ENCODE results near the gene CCNY.
"Not testable (repeated sequence)": the region's sequence is repeated elsewhere in the genome, so short reads cannot be mapped to it uniquely, and the experiment has no call there.

CCNY gene

DNA sequence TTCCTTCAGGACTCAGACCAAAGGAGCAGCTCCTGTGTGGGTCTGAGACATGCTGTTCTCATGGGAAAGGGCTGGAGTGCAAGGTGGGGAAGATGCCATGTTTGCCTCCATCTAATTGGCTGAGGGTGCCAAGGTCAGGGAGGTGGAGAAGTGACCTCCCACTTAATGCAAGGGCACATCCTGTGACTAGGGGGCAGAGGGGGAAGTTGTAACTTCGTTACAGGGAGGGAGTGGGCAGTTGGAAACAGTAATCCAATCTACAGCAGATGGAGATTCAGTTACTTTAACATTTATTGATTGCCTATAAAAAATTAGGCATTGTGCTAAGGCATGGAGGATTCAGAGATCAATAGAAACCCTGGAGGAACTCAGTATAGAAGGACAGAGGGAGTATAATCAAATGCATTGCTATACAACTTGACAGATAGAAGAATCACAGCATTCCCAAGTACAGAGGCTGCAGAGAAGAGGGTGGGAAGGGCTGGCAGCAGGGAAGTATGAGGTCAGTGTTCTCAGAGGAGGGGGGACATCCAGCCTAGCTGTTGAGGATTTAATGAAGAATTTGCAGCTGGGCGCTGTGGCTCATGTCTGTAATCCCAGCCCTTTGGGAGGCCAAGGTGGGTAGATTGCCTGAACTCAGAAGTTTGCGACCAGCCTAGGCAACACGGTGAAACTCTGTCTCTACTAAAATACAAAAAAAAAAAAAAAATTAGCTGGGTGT lies 75.9 kb downstream of the CCNY start:
- DNase-seq = no peak

DNA sequence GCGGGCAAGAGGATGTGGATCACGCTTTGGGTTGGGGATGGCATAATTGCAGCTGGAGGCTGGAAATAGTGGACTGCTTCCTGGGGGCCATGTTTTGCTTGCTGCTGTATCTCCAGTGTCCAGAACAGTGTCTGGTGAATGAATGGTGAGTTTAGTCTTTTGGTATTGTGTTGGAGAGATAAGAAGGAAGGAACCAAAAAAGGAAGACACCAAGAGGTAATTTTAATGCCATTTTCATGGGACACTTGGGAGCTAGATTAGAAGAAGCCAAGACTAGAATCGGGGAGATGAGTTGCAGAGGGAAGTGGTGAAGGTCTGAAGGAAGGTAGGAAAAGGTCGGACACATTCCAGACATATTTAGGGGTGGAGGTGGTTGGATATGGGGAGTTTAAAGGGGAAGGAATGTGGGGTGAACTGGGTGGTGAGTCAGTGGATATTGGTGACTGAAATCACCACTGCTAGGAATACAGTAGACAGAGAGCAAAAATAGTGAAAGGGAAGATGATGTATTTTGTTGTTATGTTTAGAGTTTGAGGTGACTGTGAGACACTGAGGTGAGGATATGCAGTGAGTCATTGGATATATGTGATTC lies 76.7 kb downstream of the CCNY start:
- no peak for DNase-seq

GRCh38 chr10:35413985-35414861 lies 77.9 kb downstream of the CCNY start:
- no peak for DNase-seq

DNA sequence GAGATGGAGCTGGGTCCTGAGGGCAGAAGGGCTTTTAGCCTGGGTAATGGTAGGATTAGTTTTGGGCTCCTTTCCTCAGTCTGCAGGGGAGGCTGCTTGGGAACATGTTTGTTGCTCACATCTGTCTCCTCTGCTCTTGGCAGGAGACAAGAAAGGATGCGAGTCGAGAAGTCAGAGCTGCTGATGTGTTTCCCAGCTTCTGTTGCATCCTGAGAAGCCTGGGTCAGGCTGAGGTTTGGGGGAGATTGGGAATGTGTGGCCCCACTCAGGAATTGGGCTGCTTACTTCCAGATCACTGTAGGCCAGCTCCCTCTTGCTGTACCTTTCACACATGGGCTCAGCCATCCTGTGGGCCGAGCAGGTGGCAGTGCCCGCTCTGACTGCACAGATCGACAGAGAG lies 79.2 kb downstream of the CCNY start:
- no peak for DNase-seq

DNA sequence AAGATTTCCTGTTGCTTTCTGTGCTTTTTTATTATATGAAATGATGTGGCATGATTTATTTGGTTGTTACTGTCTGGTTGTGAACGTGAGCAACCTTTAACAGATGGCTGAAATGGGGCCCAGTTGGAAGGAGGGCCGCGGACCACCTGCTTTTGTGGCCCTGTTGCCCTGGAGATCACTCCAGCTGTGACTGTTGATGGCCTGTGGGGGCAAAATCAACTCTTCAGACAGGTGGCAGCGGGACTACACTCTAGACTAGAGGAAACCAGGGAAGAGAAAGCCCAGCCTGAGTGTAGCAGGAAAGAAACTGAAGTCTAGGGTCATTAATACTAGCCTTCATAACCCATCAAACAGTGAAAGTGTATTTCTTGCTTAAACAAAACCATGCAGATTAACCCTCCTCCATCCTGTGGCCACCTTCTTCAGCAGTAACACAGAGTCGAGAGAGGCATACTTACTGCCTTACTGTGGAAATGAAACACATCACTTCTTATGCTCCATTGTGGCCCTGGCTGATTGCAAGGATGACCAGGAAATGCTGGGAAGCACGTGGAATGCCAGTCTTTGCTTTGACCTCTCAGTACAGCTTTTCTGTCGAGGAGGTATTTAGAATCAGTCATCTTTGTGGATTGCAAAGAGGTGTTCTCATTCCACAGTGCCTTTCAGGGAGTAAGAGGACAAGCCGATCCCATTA lies 80.5 kb downstream of the CCNY start:
- DNase-seq = no peak

GRCh38 chr10:35417313-35417625 lies 81.0 kb downstream of the CCNY start:
- no peak for DNase-seq

GRCh38 chr10:35417795-35418194 lies 81.5 kb downstream of the CCNY start:
- DNase-seq = no peak

DNA sequence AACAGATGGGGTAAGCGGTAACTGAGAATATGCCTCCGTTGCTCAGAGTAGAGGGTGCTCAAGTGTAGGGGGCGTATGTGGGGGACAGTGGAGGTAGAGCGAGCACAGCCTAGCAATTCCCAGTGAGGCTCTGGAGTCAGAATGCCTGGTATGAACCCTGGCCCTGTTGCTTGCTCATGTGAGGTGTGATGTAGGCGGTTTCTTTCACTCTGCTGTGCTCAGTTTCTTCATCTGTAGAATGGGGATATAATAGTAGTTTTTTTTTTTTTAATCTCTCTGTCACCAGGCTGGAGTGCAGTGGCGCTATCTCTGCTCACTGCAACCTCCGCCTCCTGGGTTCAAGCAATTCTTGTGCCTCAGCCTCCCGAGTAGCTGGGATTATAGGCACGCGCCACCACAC lies 82.3 kb downstream of the CCNY start:
- DNase-seq = not testable (repeated sequence)

DNA sequence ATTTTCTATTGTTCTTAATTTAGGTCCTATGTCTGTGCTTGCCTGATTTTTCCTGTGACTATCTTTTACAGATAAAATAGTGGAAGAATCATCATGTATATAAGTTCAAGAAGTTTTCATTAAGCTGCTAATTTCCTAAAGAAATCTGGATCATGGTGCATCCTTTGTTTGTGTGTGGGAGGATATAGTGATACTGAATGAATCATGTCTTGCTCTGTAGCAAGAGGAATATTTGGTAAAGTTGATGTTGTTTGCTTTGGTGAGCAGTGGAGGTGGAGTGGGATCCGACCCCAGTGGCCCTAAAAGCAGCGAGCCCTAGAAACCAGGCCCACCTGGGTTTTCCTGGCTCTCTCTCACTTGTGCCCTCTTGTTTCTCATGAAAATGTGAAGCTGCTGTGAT lies 83.7 kb downstream of the CCNY start:
- no peak for DNase-seq

DNA sequence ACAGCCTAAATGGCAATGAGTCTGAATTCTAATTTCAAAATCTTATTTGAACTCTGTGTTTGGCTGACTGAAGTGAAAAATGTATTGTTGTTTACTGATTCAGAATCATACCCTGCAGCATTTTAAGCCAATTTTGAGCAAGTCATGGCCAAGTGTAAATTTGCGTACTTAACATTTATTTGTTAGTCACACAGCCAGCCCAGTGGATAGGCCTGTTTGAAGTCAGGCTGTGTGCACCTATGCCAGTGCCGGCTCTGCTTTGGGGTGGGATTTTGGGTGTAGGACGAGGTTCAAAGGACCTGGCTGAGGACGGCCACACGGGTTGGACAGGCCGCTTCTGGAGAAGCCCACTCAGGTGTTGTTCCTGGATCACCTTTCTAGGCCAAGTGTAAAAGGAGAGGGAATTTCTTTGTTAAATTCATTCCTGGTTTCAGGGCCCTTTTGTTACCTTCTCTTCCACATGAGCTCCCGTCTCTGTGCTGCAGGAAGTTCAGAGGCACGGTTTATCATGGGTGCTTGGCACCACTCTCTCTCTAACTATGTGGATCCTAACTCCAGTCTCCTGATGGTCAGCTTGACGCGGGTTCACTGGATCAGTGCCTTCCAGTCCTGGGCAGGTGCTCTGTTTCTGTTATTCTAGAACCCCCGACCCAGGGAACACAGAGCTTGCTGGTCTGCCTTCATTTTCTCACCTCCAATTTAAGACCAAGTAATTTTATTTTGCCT lies 84.7 kb downstream of the CCNY start:
- DNase-seq = no peak

GRCh38 chr10:35421553-35422178 lies 85.4 kb downstream of the CCNY start:
- no peak for DNase-seq

DNA sequence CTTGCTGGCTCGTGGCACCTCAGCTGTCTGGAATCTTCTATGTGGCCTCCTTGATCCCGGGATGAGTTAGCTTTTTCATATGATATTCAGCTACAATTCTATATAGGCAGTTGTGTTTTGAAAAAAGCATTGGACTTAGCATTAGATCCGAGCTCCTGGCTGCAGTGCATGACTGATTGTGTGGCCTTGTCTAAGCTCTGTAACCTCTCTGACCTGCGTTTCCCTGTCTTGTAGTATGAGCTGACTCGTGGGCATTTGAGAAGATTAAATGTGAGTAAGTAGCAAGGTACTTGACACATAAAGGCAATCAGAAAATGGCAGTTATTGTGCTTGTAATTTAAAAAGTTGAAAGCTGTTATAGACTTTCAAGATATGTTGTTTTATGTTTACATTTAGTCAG lies 85.9 kb downstream of the CCNY start:
- DNase-seq = no peak

GRCh38 chr10:35423505-35424306 lies 87.4 kb downstream of the CCNY start:
- no peak for DNase-seq

DNA sequence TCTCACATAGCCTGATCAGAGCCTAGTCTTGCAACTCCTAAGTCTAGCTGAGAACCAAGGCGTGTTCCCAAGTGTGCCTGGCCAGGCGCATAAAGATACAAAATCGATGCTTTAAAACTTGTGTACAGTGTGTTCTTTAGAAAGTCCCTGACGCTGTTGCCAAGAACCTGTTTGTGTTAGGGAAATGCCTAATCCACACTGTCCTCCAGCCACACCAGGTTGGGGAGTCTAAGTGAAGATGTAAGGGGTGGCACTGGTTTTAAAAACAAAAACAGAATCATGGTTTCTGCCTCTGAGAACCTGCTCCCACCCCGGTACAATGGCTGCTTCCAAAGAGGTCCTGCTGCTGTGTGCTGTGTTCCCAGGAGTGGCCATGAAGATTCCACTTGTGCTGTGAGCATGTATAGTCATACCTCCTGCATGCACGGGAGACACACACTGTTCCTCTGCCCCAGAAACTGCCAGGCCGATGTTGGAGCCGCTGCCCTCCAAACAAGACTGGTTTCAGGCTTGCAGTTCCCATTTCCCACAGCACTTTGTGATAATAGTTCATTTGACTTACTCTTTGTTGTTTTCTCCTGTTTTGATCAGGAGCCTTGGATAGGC lies 88.5 kb downstream of the CCNY start:
- no peak for DNase-seq

DNA sequence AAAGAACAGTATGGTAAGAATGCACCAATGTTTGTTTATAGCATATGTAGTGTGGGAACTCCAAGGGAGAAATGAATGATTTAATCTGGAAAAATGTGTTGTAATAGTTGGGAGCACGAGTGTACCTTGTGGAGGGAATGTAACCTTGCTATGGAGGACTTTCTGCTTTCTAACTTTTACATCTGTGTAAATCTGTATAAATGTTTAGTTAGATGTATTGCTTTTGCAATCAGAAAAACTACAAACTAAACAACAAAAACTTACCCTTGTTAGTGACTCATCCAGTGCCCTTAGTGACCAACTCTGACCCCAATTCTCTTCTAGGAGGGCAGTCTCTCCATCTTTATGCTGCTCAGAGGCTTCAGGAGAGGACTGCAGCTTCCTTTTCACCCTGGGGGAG lies 89.3 kb downstream of the CCNY start:
- no peak for DNase-seq

DNA sequence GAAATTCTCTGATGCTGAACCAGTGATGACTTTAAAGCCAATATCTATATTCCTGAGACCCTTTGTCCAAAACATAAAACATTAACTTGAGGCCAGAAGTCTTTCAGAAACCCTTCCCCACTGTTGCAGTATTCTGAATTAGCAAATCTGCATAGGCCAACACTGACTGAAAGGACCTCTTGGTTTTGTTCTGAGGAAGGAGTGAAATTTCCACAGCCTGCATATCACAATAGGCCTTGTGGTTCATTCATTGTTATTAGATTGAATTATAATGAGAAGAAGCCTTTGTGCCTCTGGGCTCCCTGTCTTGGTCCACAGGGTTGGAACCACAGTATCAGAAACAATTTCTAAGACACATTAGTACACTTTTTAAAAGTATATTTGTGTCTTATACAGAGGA lies 90.3 kb downstream of the CCNY start:
- no peak for DNase-seq

GRCh38 chr10:35427543-35427942 lies 91.2 kb downstream of the CCNY start:
- DNase-seq = no peak

DNA sequence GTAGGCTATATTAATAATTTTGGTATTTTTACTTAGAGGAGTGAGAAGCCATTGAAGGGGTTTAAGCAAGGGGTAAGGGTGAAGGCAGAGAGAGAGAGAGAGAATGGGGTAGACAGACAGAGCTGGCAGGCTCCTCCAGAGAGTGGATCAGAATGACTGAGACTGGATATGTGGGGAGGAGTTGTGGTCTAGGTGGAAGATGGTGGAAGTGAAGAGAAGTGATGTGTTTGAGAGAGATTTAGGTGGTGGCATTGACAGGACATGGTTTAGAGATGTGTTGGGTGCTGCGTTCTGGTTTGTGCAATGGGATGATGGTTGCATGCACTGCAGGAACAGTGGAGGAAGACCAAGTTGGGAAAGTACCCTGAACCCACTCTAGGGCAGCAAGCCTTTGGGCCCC lies 92.2 kb downstream of the CCNY start:
- no peak for DNase-seq

- DNase-seq = no peak
These were observed 96.6 kb downstream of the CCNY start for GRCh38 chr10:35432781-35433338.

DNA sequence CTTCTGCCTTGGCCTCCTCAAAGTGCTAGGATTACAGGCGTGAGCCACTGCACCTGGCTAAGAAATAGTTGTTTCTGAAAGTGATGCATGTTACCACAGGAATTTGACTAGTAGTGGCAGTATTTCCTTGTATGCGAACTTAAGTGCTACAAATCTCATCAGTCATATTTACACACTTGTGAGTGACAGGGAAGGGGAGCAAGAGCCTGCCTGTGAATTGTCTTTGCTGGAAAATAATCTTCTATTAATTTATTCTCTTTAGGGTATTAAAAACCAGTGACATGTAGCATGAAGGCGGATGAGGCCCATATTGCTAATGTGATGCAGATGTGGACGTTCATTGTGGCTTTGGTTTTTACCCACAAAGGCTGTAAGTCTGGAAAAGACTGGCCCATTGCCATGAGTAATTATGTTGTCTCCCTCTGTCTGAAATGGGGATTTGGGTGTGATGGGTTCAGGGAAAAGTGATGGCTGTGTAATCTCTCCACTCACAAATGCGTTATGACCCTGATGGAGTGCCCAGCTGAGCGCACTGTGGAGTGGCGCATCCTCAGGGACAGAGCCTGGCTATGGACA lies 97.6 kb downstream of the CCNY start:
- peak; percentile 58 for DNase-seq

All from MV-4-11 (cell line).